HEK293 (cell line): Measurements from ENCODE around the gene CRIP1.

Experiments used
- CTCF ChIA-PET: fragments of 350-600 bp; formaldehyde crosslinking; extraction: SDS; loops from one replicate; lab custom pipeline; 2021; ENCODE audit warnings: antibody characterized with exemption; lab: Yijun Ruan, JAX
- POLR2A ChIA-PET: fragments of 300-600 bp; formaldehyde crosslinking; extraction: SDS; loops from one replicate; lab custom pipeline; 2020; ENCODE audit warnings: antibody characterized with exemption, inconsistent platforms; lab: Yijun Ruan, JAX
- H3K27ac ChIP-seq: fragments of 200-500 bp; sonication (Bioruptor generic); 2 replicates; pipeline ENCODE4 v1.5.1; 2014; ENCODE audit warnings: low read depth, low read length, control low read depth, inconsistent platforms; ENCODE audit errors: extremely low read depth
- H3K36me3 ChIP-seq, 2 experiments: fragments of 200-500 bp in 1 of 2; sonication (Bioruptor generic) in 1 of 2; 1 replicate in 1 of 2; 2 replicates in 1 of 2; pipeline ENCODE4 v1.5.1; 2014 to 2017; ENCODE audit warnings: inconsistent platforms in 2 of 2, low read length in 2 of 2; ENCODE audit not compliant: control insufficient read depth in 2 of 2, insufficient read depth in 1 of 2
- H3K4me1 ChIP-seq: fragments of 200-500 bp; sonication (Bioruptor generic); 2 replicates; pipeline ENCODE4 v1.5.1; 2014; ENCODE audit warnings: mild to moderate bottlenecking, low read length, inconsistent platforms; ENCODE audit not compliant: control insufficient read depth, insufficient read depth
- H3K4me3 ChIP-seq: 2 replicates; pipeline ENCODE4 v1.5.1; 2011; ENCODE audit warnings: low read depth, mild to moderate bottlenecking, control low read depth, low read length, moderate library complexity
- H3K9me3 ChIP-seq: fragments of 200-500 bp; sonication (Bioruptor generic); 2 replicates; pipeline ENCODE4 v1.5.1; 2014; ENCODE audit warnings: low read depth, low read length, inconsistent platforms; ENCODE audit not compliant: control insufficient read depth, insufficient read depth
- EGR2 ChIP-seq: fragments of 450-650 bp; formaldehyde crosslinking; IDR thresholded peaks from 2 replicates; pipeline ENCODE4 v1.5.1; 2016; ENCODE audit warnings: low read depth, missing biosample characterization, missing genetic modification characterization
- GLIS1 ChIP-seq: fragments of 450-650 bp; formaldehyde crosslinking; IDR thresholded peaks from 2 replicates; pipeline ENCODE4 v1.5.1; 2016; ENCODE audit warnings: missing biosample characterization, missing genetic modification characterization
- GLIS2 ChIP-seq: fragments of 450-650 bp; formaldehyde crosslinking; IDR thresholded peaks from 2 replicates; pipeline ENCODE4 v1.5.1; 2016; ENCODE audit warnings: missing biosample characterization, missing genetic modification characterization
- IKZF3 ChIP-seq: fragments of 450-650 bp; IDR thresholded peaks from 2 replicates; pipeline ENCODE4 v1.5.0; 2018; ENCODE audit warnings: missing biosample characterization, mild to moderate bottlenecking, missing genetic modification characterization, moderate library complexity
- SCRT2 ChIP-seq: fragments of 450-650 bp; formaldehyde crosslinking; IDR thresholded peaks from 2 replicates; pipeline ENCODE4 v1.5.1; 2016; ENCODE audit warnings: missing biosample characterization, missing genetic modification characterization
- YY2 ChIP-seq: fragments of 450-650 bp; formaldehyde crosslinking; IDR thresholded peaks from 2 replicates; pipeline ENCODE4 v1.5.1; 2016; ENCODE audit warnings: missing biosample characterization, missing genetic modification characterization
- ZIC2 ChIP-seq: fragments of 450-650 bp; formaldehyde crosslinking; IDR thresholded peaks from 2 replicates; pipeline ENCODE4 v1.5.1; 2016; ENCODE audit warnings: missing biosample characterization, missing genetic modification characterization
- ZNF140 ChIP-seq: fragments of 450-650 bp; formaldehyde crosslinking; IDR thresholded peaks from 2 replicates; pipeline ENCODE4 v1.5.1; 2016; ENCODE audit warnings: missing biosample characterization, missing genetic modification characterization
- ZNF19 ChIP-seq: fragments of 450-650 bp; formaldehyde crosslinking; IDR thresholded peaks from 2 replicates; pipeline ENCODE4; 2016; ENCODE audit warnings: missing biosample characterization, missing genetic modification characterization, low read depth
- ZNF23 ChIP-seq: fragments of 450-650 bp; formaldehyde crosslinking; IDR thresholded peaks from 2 replicates; pipeline ENCODE4 v1.5.1; 2016; ENCODE audit warnings: missing biosample characterization, missing genetic modification characterization, borderline replicate concordance
- ZNF366 ChIP-seq: fragments of 450-650 bp; formaldehyde crosslinking; conservative IDR thresholded peaks from 2 replicates; pipeline ENCODE4 v1.5.1; 2016; ENCODE audit warnings: missing biosample characterization, missing genetic modification characterization
- ZNF394 ChIP-seq: fragments of 450-650 bp; formaldehyde crosslinking; IDR thresholded peaks from 2 replicates; pipeline ENCODE4 v1.5.1; 2016; ENCODE audit warnings: missing biosample characterization, missing genetic modification characterization, mild to moderate bottlenecking, moderate library complexity, borderline replicate concordance
- TF ChIP-seq, protein P1 (sequence below): fragments of 450-650 bp; formaldehyde crosslinking; IDR thresholded peaks from 2 replicates; pipeline ENCODE4 v1.5.1; 2016; ENCODE audit warnings: missing biosample characterization, missing genetic modification characterization
- TF ChIP-seq, protein P2 (sequence below): fragments of 450-650 bp; formaldehyde crosslinking; IDR thresholded peaks from 2 replicates; pipeline ENCODE4 v1.5.1; 2016; ENCODE audit warnings: missing biosample characterization, missing genetic modification characterization, borderline replicate concordance

The CRIP1 gene

DNA sequence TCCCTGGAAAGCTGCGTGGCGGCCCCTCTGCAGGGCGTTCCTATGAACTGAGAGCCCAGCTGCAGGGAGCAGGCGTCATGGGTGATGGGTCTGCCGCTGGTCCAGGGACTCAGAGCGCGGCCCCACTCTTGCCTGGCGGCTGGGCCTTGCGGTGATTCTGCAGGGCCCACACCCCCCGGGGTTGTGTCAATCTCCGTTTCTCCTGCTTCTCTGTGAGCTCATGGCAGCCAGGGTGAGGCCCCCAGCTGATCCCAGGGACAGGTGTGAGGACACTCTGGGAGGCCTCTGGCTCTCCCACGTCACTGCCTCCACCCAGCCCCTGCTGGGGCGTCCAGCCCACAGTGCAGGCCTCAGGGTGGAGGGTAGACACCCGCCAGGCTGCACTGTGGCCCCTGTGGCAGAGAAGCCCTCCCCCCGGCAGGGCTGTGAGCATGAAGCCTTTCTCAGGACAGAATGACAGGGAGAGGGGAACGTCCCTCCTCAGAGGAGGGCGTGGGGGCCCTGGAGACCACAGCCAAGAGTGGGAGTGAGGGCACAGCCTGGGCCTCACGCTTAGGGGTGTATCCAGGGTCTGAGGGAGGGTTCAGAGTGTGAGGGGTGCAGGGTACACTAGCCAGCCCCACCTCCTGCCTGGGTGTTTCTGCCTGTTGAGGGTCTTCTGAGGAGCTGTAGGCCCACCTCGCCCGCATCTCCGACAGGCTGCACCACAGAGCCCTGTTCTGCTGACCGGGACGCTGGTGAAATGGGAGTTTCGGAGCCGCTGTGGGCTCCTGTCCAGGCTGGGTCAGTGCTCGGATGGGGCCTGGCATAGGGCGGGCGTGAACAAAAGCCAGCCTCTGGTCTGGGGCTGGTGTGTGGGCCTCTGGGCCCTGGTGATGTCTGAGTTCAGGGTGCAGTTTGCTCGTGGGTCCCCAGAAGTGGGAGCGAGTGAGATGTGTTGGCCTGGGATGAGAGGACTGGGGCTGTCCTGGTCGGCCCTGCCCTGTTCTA, 38.7 kb upstream of the CRIP1 start:
- Histone ChIP-seq H3K9me3 (no peaks in the 10 kb centered on the region), H3K36me3 (peaks cover 7 to 57% of the 10 kb centered on the region in 2 experiments; a peak in 2 of 3 replicates), H3K27ac (peak overlapping the region; percentile 49; the same call in 1 of the 2 replicates), H3K4me1 (no peaks in the 10 kb centered on the region), H3K4me3 (no peak overlapping the region)
- peak; percentile 49; the same call in 1 of the 2 replicates for TF ChIP-seq GLIS2 (tag by site-specific recombination)
- peak; percentile 98 for TF ChIP-seq GLIS1 (tag by site-specific recombination)
- no peak for TF ChIP-seq ZNF19 (tag by site-specific recombination)
- TF ChIP-seq ZIC2 (tag by site-specific recombination): peak; percentile 91
- TF ChIP-seq SCRT2 (tag by site-specific recombination): no peak
- TF ChIP-seq ZNF366: no peak
- no peak for TF ChIP-seq ZNF140
- TF ChIP-seq, protein P1, sequence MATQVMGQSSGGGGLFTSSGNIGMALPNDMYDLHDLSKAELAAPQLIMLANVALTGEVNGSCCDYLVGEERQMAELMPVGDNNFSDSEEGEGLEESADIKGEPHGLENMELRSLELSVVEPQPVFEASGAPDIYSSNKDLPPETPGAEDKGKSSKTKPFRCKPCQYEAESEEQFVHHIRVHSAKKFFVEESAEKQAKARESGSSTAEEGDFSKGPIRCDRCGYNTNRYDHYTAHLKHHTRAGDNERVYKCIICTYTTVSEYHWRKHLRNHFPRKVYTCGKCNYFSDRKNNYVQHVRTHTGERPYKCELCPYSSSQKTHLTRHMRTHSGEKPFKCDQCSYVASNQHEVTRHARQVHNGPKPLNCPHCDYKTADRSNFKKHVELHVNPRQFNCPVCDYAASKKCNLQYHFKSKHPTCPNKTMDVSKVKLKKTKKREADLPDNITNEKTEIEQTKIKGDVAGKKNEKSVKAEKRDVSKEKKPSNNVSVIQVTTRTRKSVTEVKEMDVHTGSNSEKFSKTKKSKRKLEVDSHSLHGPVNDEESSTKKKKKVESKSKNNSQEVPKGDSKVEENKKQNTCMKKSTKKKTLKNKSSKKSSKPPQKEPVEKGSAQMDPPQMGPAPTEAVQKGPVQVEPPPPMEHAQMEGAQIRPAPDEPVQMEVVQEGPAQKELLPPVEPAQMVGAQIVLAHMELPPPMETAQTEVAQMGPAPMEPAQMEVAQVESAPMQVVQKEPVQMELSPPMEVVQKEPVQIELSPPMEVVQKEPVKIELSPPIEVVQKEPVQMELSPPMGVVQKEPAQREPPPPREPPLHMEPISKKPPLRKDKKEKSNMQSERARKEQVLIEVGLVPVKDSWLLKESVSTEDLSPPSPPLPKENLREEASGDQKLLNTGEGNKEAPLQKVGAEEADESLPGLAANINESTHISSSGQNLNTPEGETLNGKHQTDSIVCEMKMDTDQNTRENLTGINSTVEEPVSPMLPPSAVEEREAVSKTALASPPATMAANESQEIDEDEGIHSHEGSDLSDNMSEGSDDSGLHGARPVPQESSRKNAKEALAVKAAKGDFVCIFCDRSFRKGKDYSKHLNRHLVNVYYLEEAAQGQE (tag by site-specific recombination): no peak
- TF ChIP-seq YY2 (tag by site-specific recombination): 0 out of 2 replicates have a peak, but pooled peaks have one; percentile 25
- TF ChIP-seq, protein P2, sequence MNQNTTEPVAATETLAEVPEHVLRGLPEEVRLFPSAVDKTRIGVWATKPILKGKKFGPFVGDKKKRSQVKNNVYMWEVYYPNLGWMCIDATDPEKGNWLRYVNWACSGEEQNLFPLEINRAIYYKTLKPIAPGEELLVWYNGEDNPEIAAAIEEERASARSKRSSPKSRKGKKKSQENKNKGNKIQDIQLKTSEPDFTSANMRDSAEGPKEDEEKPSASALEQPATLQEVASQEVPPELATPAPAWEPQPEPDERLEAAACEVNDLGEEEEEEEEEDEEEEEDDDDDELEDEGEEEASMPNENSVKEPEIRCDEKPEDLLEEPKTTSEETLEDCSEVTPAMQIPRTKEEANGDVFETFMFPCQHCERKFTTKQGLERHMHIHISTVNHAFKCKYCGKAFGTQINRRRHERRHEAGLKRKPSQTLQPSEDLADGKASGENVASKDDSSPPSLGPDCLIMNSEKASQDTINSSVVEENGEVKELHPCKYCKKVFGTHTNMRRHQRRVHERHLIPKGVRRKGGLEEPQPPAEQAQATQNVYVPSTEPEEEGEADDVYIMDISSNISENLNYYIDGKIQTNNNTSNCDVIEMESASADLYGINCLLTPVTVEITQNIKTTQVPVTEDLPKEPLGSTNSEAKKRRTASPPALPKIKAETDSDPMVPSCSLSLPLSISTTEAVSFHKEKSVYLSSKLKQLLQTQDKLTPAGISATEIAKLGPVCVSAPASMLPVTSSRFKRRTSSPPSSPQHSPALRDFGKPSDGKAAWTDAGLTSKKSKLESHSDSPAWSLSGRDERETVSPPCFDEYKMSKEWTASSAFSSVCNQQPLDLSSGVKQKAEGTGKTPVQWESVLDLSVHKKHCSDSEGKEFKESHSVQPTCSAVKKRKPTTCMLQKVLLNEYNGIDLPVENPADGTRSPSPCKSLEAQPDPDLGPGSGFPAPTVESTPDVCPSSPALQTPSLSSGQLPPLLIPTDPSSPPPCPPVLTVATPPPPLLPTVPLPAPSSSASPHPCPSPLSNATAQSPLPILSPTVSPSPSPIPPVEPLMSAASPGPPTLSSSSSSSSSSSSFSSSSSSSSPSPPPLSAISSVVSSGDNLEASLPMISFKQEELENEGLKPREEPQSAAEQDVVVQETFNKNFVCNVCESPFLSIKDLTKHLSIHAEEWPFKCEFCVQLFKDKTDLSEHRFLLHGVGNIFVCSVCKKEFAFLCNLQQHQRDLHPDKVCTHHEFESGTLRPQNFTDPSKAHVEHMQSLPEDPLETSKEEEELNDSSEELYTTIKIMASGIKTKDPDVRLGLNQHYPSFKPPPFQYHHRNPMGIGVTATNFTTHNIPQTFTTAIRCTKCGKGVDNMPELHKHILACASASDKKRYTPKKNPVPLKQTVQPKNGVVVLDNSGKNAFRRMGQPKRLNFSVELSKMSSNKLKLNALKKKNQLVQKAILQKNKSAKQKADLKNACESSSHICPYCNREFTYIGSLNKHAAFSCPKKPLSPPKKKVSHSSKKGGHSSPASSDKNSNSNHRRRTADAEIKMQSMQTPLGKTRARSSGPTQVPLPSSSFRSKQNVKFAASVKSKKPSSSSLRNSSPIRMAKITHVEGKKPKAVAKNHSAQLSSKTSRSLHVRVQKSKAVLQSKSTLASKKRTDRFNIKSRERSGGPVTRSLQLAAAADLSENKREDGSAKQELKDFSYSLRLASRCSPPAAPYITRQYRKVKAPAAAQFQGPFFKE (tag by site-specific recombination): no peak
- no peak for TF ChIP-seq ZNF23 (tag by site-specific recombination)
- peak; percentile 40; the same call in 1 of the 2 replicates for TF ChIP-seq ZNF394 (tag by site-specific recombination)
- TF ChIP-seq IKZF3 (tag by site-specific recombination): no peak
- no peak for TF ChIP-seq EGR2 (tag by site-specific recombination)
- POLR2A ChIA-PET: interaction anchor here (0.6 to 1.4 kb wide), 2 partner anchors 33 to 44 kb away, joined by 3 to 4 read pairs; no protein-coding TSS in a partner anchor
- CTCF ChIA-PET: interaction anchor here (0.5 to 1.4 kb wide), 8 partner anchors 13 to 581 kb away, joined by 3 to 7 read pairs (median 4); no protein-coding TSS in a partner anchor
